GM19351 (cell line): Measurements from ENCODE around the gene GATAD2B.

Source experiments
- ATAC-seq: cut with Tn5 transposase; IDR thresholded peaks from one replicate; pipeline ENCODE4 v1.9.1; 2021; ENCODE audit warnings: mild to moderate bottlenecking, moderate library complexity; ENCODE audit not compliant: unreplicated experiment

GATAD2B gene

DNA sequence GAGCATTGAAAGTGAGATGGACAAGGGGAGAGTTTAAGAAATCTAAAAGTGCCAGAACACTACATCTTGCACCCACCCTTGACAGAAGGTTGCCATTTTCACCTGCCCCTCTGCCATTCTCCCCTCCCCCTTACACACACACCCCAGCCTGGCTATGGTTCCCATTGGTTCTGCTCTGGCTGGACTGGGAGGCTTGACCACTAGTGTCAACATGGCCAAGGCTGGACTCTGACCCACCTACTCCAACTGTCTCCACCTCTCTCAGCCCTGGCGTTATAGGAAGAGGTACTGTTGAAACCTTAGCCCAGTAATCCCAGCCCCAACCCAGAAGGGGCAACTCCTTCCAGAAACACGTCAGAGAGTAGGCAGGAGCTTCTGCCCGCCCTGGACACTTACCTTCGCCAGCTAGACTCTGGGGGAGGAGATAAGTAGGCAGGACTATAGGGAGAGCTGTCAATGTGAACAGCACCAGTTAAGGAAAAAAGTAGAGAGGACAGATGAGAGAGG, 31.1 kb upstream of the GATAD2B start:
- ATAC-seq, result no peak

DNA sequence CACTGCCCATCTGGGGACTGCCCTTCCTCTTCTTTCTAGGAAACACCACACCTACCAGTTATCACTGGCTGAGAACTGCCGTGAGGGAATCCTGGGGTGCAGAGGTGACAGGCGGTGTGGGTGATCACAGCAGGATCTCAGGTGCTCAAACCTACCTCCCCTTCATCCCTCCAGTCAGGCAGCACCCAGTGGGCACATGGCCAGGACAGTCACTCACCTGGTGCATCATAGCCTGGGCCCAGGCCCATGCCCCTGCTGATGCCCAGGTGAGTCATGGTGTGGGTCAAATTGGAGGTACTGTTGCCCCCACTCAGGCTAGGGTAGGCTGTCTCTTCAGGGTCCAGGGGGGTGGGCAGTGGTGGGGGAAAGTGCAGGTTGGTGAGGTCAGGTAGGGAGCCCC, 29.0 kb upstream of the GATAD2B start:
- ATAC-seq, result no peak

DNA sequence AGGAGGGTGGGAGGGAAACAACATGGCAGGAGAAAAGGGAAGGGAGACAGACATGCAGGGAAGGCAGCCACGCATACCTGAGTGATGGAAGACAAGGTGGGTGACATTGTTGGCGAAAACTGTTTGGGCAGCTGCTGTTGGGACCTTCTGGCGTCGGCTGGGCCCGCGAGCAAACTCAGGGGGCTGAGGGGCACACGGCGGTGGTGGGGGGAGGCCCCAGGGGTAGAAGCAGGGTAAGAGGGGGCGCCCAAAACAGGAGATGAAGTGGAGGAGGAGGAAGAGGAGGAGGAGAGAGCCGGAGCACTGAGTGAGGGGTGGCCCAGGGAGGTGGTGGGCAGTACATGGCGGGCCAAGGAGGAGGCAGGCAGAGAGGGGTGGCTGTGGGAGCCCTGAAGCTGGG, 28.4 kb upstream of the GATAD2B start:
- no peak for ATAC-seq

DNA sequence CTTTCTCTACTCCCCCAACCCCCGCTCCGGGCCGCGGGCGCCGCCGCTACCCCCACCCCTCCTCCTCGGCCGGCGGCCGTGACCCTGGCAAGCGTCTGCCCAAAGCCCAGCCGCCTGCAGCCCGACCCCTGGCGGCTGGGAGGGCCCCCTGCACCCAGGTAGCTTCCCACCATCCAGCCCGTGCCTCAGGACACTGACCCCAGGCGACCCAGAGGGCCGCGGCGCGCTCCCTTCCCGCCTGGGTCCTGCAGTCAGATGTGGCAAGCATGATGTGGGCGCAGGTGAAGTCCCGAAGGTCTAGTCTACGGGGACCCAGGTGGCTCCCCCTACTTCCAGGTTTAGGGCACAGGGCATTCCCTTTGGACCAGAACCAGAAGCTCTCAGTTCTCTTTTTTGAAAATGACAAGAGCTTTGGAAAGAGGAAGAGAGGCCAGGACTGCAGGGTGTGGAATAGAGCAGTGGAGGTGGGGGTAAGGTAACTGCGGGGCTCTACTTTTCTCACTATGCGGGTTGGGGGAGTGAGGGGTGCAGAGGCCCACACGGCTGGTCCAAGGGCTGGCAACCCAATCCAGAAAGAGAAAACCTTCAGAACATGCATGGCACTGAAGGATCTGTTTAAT, 24.0 kb upstream of the GATAD2B start, which contains the start of gene DENND4B:
Gene DENND4B, minus strand, starts transcription at position 97 of the 620 bp plus-strand sequence. CDS start 2,344 bp downstream, outside the sequence.
- peak; percentile 59 for ATAC-seq

DNA sequence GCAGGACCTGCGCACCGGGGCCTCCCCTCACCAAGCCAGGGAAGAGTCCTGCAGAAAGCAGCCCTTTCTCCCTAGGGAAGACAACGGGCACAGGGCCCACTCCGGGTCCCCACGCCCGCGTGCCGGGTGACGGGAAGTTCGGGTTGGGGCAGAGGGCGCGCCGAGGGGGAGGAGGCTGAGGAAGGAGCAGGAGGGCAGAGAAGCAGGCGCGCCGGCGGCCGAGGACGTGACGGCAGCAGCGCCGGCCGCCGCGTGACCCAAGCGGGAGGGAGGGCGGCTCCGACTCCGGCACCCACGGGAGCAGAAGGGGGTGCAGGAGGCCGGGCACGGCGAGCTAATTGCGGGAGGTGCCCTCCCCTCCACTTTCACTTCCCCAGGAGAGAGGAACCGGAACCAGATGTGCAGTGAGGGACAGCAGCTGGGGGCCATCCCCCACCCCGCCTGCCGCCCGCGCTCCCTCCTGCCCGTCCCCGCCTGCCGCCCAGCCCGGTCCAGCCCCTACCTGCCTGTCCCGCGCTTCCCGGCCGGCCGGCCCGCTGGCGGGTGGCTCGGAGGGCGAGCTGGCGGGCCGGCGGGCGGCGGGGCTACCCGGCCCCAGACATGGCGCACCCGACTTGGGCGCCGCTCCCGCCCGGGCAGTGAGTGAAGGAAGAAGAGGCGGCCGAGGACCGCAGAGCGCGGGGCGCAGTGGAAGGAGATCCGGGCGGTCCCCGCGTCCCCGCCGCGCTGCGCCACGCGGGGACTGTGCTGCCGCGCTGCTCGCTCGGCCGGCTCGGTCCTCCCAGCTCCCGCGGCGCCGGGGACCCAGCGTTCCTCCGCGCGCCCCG, 23.2 kb upstream of the GATAD2B start:
- peak; percentile 68 for ATAC-seq

DNA sequence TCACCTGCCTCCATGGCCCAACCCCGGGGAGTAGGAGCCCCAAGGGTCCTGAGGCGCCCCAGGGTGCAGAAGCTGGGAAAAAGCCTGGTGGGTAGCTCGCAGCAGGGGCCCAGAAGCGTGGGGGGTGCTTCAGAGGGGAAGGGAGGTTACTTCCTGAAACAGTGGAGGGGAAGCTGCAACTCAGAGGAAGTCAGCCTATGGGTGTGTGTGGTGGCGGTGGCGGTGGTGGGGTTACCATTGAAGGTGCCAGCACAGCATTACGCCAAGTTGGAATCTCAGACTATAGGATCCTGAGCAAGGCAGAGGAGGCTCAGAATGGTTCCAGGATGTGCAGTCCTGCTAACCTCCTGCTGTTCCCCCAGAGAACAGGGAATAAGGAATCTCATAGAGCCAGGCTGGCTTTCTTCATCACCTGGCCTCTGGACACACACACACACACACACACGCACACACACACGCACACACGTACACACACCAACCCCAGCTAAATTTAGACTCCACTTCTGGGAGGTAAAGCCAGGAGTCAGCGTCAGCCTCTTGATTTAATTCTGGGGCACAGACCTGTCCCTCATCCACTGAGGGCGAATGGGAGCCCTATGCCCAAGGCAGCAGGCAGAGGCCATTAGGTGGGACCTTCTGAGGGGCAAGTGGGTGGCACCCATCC, 22.5 kb upstream of the GATAD2B start:
- no peak for ATAC-seq

DNA sequence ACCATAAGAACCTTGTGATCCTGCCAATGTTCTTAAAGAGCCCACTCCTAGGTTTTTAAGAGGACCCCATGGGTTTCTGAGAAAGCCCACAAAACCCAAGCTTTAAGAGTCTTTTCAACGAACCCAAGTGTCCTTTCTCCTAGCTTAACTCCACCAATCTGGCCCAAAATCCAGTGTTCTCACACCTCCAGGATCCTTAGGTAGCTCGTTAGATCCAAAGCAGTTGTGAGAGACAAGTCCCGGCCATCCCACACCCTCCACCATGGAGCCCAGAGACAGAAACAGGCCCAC, 22.0 kb upstream of the GATAD2B start:
- ATAC-seq, result no peak

DNA sequence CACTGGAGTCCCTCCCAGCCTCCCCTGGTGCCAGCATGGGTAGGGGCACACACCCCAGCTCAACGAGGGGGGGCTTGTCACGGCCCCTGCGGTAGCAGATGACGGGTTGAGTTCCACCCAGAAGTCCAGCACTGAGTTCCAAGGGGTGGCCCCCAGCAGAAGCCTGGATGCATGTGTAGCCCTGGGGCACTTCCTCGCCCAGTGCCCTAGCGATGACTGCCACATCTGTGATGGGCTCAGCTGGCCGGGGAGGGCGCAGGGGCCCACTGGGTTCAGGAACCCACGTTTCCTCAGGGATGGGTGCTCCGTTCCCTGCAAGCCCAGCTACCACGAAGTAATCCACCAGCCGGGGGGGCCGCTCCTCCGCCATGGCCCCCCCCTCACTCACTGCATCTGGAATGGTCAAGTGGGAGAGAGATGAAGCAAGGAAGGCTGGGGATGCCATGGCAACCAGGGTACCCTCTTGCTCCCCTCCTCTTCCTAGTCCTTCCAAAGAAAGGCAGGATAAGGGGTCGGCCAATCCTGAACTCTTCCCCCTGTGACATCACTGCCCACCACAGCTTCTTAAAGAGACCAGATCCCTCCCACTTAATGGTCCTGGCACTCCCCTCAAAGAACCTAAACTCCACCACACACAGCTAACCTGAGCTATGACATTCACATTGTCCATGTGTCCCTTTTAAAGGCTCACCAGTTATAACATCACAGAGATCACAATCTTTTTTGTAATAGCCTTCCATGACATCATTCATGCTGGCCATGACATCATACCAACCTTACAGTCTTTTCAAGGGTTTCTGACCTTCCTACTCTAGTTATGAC, 21.4 kb upstream of the GATAD2B start:
- no peak for ATAC-seq

DNA sequence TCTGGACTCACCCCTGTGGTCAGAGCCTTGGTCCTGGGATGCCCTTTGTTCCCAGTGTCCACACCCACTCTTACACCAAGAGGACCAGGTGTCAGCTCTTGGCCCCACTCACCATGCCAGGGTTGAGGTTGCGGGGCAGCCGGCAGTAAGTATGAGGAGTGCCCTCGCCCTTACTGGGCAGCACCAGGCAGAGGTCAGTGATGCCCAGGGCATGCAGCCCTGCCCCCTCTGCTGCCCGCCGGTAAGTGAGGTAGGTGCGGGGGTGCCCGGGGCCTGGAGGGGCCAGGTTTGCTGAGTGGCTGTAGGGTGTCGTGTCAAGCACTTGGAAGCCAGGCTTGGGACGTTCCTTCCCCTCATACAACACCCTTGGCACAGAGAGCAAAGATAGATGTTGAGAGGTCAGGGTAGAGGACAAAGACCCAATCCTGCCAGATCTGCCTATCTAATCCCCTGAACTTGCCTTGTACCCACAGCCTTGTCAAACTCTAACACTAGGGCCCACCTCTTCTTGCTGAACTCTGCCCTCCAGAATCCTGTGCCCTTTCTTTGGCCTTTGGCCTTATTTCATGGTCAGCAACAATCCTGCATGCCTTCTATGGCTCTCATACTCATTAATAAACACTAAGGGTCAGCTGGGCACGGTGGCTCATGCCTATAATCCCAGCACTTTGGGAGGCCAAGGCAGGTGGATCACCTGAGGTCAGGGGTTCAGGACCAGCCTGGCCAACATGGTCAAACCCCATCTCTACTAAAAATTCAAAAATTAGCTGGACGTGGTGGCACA, 20.2 kb upstream of the GATAD2B start:
- ATAC-seq, result no peak

- no peak for ATAC-seq
Observed at GRCh38 chr1:153941826-153942725, 19.3 kb upstream of the GATAD2B start.

GRCh38 chr1:153940756-153941155, 18.0 kb upstream of the GATAD2B start:
- no peak for ATAC-seq

GRCh38 chr1:153939476-153939875, 16.7 kb upstream of the GATAD2B start:
- ATAC-seq, result no peak

DNA sequence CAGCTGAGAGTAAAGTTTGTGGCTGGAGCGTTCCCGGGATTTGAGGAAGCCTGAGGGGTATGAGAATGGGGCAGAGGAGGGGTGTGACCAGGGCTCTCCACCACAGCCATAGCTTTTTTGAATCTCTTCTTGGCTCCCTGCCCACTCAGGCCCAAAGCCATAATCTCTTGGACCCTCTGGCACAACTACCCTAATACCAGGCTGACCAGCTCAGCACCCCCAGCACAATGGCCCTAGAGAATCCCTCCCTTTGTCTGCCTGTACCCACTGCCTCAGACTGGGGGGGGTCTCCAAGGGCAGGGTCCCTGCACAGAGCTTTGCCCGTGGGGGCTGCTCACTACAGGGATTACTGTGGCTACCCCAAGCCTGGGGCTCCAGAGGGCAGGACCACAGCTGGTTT, 16.2 kb upstream of the GATAD2B start:
- ATAC-seq, result no peak

GRCh38 chr1:153937331-153937730, 14.6 kb upstream of the GATAD2B start:
- ATAC-seq, result no peak

DNA sequence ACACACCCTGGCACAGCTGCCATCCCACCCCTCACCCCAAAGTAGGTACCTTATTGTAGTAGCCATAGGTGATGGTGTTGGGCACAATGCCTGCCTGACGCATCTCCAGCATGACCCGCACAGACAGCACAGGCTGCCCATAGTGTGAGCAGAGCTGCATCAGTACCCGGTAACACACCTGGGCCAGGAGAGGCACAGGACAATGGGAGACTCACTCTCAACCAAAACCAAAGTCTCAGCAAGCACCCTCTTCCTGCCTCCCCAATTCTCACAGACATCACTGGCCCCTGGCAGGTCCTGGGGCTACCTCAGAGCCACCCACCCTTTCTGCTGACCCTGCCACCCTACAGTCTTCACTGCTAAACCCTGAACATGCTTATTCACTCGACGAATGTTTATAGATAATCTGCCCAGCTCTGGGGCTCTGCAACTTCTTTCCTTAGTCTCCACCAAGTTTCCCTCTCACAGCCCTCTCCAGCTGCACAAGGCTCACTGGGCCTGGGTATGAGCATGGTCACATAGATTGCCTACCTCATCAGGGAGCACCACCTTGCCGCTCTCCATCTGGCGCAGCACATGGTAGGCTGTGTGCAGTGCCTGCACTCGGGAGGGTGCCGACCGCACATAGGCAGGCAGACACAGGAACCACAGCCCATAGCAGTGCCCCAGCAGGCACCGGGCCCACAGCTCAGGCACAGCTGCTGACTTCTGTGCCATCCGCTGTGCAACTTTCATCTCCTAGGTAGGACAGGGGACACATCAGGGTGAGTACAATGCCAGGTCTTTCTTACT, 13.4 kb upstream of the GATAD2B start:
- ATAC-seq, result no peak

DNA sequence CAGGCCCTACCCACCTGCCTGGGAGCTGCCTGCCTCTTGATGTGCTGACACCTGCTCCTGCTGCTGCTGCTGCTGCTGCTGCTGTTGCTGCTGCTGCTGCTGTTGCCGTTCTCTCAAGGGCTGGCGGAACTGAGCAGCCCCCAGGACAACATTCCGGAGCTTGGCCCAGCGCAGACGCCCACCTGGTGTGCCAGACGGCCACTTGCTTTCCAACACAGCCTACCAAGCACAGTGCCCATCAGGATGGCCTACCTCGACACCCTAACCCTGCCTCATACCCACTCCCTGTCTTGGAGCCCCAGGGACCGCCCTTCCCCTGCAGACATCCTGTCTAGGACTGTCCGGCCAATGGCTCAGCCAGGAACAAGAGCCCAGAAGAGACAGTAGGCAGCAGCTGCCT, 12.0 kb upstream of the GATAD2B start:
- no peak for ATAC-seq

- ATAC-seq, result no peak
Observed at GRCh38 chr1:153933955-153934354, 11.2 kb upstream of the GATAD2B start.

DNA sequence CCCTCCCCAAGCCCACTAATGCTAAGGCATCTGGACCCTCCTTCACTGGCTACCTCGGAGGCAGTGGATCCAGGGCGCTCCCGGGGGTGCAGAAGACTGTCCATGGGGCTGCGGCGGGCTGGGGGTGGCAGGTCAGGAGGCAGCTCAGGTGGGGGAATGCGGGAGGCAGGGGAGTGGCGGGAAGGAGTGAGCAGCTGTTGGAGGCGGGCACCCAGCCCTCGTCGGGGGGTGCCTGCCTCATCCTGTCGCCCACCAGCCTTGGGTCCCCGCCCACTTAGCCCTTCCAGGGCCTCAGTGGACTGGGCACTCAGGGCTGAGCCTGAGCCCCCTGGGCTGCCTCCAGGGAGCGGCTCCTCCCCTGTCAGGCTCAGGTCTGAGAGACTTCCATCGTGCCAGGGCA, 10.7 kb upstream of the GATAD2B start:
- no peak for ATAC-seq
